H1 (cell line): ENCODE data around the gene CAMK2B.

Experiments used
- MAX ChIP-seq: IDR thresholded peaks from 2 replicates; pipeline ENCODE4 v1.6.1; 2012; ENCODE audit warnings: inconsistent platforms
- RAD21 ChIP-seq, 2 experiments: IDR thresholded peaks in 1 of 2; conservative IDR thresholded peaks in 1 of 2; 2 replicates each; pipeline ENCODE4 v1.6.1; 2011; ENCODE audit warnings: low read depth in 2 of 2, low read length in 2 of 2, improper control_type of control experiment in 1 of 2, inconsistent platforms in 1 of 2, mild to moderate bottlenecking in 1 of 2, moderate library complexity in 1 of 2

- TF ChIP-seq RAD21 (IDR thresholded peaks at IDR 0.05 in 1 of 2, conservative IDR thresholded peaks at IDR 0.05 in 1 of 2; ENCODE audit: low read depth in 2 of 2, low read length in 2 of 2) (no peak), MAX (no peak)
These were observed 15.1 kb downstream of the CAMK2B start for GRCh38 chr7:44310221-44310848.
